HG03565 (cell line): ENCODE results near the gene DNM3.
"Not testable (repeated sequence)": the region's sequence is repeated elsewhere in the genome, so short reads cannot be mapped to it uniquely, and the experiment has no call there.

Experiments used
- ATAC-seq: cut with Tn5 transposase; IDR thresholded peaks from one replicate; pipeline ENCODE4 v1.9.1; 2021; ENCODE audit warnings: mild to moderate bottlenecking, moderate library complexity; ENCODE audit not compliant: unreplicated experiment

The DNM3 gene

DNA sequence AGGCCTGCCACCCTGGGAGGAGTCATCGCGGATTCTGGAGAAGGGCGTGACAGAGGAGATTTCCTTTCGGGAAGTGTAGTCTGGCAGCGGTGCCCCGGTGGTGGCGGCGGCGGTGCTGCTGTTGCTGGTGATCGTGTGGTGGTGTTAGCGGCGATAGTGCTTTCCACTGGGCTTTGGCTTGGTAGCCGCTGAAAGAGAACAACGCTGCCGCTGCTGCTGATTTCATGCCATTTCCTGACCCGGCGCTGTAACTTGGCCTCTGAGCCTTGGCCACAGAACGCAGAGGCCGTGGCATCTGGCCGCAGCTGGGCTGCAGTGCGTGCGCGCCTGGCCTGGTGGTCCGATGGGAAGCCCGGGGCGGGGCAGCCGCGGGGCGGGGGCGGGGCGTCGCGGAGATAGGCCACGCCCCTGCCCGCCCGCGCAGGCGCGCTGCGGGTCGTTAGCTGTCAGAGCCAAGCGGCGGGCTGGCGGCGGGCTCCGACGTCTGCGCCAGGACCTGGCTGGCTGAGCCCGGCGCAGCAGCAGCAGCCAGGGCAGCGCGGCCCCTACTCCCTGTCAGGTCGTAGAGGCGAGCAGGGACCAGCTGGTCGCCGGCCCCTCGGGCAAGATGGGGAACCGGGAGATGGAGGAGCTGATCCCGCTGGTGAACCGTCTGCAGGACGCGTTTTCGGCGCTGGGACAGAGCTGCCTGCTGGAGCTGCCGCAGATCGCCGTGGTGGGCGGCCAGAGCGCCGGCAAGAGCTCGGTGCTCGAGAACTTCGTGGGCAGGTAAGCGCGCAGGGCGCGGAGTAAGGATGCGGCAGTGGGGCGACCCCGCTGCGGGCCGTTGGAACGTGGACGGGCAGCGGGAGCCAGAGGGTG is at the start of gene DNM3:
DNM3 (plus strand) TSS at position 449 of the 861 bp plus-strand sequence; CDS start at position 608, 159 bp downstream.
- ATAC-seq: peak; percentile 85

GRCh38 chr1:171792656-171793369 is 48.5 kb upstream of the DNM3 start:
- ATAC-seq: no peak

GRCh38 chr1:171793636-171794035 is 47.7 kb upstream of the DNM3 start:
- ATAC-seq: no peak

DNA sequence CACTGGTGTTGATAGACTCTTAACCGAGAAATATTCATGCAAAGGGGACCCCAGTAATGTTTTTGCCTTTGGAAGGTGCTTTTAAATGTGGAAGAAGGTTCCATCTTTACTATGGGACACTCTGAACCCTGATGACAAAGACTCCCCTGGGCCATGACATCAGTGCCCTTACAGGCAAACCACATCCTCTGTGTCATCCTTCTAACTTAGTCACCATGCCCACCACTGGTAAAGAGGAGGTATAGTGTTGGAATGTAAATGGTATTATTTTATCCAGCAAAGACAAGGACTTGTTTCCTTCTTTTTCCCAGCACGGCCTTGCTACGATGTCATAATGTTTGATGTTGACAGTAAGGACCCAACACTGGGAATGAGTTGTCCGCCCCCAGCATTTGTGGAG is 47.2 kb upstream of the DNM3 start:
- no peak for ATAC-seq

DNA sequence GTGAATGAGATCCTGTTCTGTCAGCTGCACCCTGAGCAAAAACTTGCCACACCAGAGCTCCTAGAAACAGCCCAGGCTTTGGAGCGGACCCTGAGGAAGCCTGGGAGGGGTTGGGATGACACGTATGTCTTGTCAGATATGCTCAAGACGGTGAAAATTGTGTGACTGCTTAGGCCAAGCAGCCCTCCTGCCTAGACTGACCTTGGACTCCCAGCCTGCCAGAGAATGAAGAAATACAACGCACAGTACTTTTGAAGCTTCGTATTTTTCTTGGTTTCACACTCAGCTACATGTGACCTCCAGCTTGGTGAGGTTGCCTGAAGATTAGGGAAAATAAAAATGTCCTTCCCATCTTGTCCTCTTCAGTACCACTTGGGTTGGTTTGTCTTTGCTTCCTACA is 44.7 kb upstream of the DNM3 start:
- ATAC-seq: no peak

GRCh38 chr1:171798311-171798710 is 43.0 kb upstream of the DNM3 start:
- ATAC-seq: no peak

DNA sequence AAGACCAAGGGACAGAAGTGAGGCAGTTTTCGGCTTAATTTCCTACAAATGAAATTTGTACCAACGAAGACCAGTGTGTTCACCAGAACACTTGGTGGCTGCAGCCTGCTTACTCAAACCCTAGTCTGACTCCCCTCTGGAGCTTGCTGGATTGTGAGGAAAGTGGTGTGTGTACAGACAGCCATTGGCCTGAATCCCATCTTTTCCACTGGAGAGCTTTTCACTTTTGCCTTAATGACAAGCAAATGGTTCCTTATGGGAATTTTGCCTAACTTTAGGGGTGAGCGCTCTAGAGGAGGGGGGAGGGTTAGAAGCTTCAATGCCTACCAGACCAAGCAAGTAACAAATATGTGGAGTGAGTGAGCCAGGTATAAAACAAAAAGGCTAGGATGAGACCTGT is 42.5 kb upstream of the DNM3 start:
- no peak for ATAC-seq

DNA sequence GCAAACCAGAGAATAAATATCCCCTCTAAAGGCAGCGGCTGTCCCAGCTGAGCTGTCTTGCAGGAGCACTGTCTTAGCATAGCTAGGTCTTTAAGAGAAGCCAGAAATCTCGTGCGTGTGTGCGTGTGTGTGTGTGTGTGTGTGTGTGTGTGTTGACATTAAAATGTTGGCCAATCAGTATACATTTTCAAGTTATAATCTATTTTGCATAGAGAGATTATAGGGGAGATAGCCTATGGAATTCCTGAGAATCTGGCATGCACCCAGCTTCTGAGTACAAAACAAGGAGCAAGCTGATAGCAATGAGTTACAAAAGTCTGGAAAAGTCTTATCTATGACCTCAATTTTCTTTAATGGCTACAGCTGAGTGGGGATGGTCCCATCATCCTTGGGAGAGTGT is 42.1 kb upstream of the DNM3 start:
- ATAC-seq: no peak

- ATAC-seq: not testable (repeated sequence)
These were observed 41.6 kb upstream of the DNM3 start for GRCh38 chr1:171799698-171800097.

GRCh38 chr1:171800342-171800741 is 41.0 kb upstream of the DNM3 start:
- ATAC-seq: no peak

DNA sequence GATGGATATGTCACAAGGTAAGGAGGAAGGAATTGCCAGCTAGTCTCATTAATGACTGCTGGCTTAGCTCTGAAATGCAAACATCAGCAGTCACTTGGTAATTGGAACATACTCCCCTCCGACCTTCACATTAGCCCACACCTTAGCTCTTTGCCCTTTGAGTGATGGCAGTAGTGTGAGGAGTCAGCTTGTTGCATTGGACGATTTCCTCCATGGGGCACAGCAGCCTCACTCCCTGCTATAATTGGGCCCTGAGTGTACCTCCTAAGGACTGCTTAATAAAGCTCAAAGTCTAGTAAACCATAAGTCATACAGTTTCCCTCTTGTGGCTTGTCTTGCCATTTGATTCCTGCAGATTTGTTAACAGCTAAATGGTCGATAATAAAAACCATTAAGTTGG is 40.4 kb upstream of the DNM3 start:
- no peak for ATAC-seq

DNA sequence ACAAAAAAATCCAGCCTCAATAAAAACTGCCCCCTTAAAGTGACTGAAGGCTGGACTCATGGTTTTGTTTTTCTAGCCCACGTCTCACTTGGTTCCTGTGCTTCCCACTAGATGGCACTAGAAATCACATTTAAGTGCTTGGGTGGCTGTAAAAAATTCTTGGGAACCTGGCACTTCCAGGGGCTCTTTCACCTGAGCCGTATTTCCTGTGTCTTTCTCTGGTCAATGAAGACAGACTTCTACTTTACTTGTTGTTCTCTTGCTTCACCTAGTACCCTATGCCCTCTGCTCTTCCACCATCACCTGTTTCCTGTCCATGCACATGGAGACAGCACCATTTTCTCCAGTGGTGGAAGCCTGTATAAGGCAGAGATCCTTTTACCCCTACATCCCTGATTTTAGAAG is 39.8 kb upstream of the DNM3 start:
- no peak for ATAC-seq

DNA sequence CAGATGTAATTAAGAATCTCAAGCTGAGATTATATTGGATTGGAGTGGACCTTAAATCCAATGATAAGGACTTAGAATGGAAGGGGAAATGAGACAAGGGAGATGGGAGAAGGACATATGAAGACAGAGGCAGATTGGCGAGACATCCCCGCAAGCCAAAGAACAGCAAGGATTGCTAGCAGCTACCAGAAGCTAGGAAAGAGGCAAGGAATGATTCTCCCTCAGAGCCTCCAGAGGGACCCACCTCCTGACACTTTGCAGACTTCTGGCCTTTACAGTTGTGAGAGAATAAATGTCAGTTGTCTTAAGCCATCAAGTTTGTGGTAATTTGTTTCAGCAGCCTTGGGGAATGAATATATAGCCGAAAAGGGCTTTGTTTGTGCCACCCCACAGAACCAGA is 39.1 kb upstream of the DNM3 start:
- ATAC-seq: no peak

DNA sequence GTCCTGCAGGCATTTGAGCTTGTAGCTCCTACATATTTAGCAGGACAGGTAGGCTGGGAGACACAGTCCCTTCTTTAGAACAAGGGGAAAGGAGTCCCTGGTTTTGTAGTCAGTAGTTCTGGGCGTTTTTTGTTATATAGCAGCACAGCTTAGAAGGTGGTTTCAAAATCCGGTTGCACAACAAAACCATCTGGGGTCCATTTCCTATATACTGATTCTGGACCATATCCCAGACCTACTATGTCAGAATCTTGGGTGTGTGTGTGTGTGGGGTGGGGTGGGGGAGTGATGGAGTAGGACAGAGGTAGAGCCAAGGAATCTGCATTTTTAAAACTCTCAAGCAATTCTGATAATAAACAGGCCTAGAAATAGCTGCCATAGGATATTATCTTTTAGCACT is 38.3 kb upstream of the DNM3 start:
- no peak for ATAC-seq

GRCh38 chr1:171803461-171804022 is 37.8 kb upstream of the DNM3 start:
- ATAC-seq: no peak

DNA sequence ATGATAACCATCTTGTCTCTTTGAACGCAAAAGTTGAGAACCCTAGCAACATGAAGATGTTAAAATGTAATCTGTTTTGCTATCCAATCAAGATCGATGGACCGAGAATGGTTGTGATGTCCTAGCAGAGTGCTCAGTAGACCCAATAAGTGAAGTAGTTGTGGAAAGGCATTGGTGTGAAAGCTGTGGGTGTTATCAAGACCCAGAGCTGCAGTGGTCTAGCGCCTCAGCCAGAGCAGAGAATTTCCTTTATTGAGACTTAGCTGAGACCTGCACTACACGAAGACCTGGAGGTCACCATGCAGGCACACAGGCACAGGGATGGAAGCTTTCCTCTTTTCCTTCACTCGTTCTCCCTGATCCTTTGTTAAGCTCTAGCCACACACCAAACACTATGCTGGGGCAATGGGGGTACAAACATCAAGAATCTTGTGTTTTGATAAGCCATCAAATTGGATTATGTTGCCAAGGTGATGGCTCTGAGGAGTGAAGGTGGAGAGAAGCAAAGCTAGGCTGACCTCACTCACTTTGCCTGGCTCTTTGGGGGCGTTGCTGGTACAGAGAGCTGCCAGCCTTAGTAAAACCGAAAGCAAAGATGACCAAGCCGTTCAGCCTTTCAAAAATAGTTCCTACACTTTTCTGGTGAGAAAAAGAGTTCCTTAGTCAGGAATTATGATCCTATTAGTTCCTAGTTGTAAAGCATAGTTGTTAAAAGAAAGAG is 35.7 kb upstream of the DNM3 start:
- ATAC-seq: peak; percentile 66

DNA sequence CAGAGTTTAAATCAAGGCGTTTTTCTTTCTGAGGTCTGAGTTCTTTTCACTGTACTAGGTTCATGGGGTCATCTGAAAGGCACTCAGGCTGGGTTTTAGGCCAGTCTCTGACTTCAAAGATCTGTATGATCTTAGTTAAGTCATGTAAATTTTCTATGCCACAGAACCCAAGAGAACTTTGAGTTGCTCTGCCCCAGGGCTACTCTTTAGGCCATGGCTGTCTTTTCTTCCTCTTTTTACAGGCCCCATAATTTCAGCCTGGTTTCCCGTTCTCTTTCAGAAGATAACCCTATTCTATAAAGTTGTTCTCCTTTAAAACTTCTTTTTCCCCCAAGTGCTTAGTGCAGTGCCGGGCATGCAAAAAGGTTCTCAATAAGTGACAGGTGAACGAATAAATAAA is 33.7 kb upstream of the DNM3 start:
- ATAC-seq: no peak

DNA sequence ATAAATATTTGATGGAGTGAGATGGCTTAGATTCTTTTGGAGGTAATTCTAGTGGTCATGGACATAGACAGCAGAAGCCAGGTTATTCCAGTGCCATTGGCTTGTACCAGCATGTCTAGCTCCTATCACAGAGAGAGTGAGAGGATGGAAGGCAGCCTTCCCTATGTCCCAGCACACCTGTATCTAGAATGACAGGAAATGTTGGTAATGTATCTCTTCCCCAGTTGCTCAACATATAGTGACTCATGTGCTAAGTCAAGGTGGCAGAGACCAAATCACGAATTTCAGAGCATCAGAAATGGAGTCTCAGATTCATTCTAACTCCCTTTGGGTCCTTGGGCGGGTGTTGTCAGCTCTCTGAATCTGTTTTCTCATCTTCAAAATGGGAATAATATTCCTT is 31.5 kb upstream of the DNM3 start:
- ATAC-seq: no peak

- ATAC-seq: no peak
These were observed 29.6 kb upstream of the DNM3 start for GRCh38 chr1:171811672-171812071.

- ATAC-seq: no peak
These were observed 26.6 kb upstream of the DNM3 start for GRCh38 chr1:171814692-171815091.

- ATAC-seq: no peak
These were observed 24.9 kb upstream of the DNM3 start for GRCh38 chr1:171816300-171816901.
